GM19324 (cell line): ENCODE results near the gene TMBIM6.
"Not testable (repeated sequence)": the region's sequence is repeated elsewhere in the genome, so short reads cannot be mapped to it uniquely, and the experiment has no call there.

ENCODE experiments used
- ATAC-seq: cut with Tn5 transposase; IDR thresholded peaks from one replicate; pipeline ENCODE4 v1.9.1; 2021; ENCODE audit warnings: mild to moderate bottlenecking, moderate library complexity; ENCODE audit not compliant: unreplicated experiment, low FRiP score

TMBIM6 gene

DNA sequence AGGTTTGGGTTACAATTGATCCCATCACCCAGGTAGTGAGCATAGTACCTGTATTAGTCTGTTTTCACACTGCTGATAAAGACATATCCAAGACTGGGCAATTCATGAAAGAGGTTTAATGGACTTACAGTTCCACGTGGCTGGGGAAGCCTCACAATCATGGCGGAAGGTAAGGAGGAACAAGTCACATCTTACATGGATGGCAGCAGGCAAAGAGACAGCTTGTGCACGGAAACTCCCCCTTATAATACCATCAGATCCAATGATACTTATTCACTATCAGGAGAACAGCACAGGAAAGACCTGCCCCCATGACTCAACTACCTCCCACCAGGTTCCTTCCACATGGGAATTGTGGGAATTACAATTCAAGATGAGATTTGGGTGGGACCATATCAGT, 20.0 kb upstream of the TMBIM6 start:
- not testable (repeated sequence) for ATAC-seq

DNA sequence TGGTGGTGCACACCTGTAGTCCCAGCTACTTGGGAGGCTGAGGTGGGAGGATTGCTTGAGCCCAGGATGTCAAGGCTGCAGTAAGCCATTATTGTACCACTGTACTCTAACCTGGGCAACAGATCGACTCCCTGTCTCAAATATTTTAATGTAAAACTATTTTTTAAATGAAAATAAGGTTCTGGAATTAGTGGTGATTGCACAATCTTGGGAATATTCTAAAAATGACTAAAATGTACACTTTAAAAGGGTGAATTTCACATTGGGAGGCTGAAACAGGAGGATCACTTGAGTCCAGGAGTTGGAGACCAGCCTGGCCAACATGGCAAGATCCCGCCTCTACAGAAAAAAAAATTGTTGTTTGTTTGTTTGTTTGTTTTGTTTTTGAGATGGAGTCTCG, 12.9 kb upstream of the TMBIM6 start:
- no peak for ATAC-seq

DNA sequence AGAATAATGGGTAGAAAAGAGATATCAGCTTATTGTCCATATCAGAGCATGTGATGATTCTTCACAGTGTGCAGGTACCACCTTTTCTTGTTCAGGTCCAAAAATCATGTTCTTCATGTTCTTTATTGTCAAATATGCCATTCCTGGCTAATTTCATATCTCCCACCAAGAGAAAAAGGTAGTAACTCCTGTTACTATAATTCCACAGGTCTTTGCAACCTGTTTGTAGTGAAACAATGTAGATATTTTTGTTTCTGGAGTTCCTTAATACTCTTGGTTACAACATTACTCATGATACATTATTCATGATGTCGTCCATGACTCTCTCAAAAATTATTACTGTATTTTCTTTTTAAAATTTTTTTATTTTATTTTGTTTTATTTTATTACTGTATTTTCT, 11.3 kb upstream of the TMBIM6 start:
- ATAC-seq = no peak

DNA sequence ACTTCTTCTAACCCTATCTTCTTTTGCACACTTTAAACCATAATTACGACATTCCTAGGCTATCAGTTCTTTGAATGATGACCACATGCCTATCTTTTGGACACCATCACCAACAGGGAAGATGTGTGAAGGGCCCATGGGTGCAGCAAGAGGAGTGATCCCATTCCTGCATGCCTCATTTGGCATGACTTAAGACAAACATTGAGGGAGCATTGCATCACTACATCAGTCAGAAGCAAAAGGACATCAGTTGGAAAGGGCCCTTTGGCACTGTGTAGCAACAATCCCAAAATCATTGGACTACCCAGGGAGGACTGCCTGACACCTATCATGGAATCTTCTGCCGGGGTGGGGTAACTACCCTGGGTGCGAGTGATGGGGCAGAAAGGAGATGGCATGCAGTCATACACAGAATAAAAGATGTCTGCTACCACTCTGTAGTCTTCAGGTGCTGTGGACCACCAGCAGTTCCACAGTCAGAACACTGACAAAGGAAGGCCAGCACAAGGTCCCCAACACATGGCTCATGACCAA, 10.7 kb upstream of the TMBIM6 start:
- no peak for ATAC-seq

DNA sequence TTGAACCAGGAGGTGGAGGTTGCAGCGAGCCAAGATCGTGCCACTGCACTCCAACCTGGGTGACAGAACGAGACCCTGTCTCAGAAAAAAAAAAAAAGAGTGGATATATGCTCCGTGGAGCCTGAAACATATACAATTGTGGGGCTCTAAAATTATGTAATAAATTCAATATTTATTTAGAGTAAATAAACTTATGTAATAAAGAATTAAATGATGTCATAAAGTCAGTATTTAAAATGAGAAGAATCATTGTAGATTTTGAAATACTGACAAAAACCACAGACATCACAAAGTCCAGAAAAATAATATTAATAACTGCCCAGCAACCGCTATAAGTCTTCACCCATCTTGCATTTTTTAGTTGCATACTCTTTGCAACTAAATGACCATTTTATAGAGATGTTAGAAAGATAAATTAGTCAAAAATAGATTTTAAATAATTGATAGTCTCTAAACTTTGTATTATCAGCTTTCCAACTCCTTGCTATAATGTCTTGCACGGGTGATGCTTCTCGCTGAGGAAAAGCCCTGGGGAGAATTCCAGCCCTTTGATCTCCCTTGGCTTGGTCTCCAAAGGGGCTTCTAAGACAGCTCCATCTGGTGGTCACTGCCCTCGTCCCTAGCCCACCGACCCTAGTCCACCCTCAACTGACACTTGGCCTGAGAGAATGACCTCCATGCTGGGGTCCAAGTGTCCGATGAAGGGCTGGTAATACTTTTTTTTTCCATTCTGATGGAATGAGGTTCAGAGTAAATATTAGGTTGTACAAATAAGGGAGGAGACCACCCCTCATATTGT, 7.9 kb upstream of the TMBIM6 start:
- ATAC-seq = no peak

- not testable (repeated sequence) for ATAC-seq
These were observed 6.5 kb upstream of the TMBIM6 start for GRCh38 chr12:49734900-49735299.

GRCh38 chr12:49738721-49739120, 2.6 kb upstream of the TMBIM6 start:
- ATAC-seq = not testable (repeated sequence)

GRCh38 chr12:49740277-49740676, 1.1 kb upstream of the TMBIM6 start:
- not testable (repeated sequence) for ATAC-seq

DNA sequence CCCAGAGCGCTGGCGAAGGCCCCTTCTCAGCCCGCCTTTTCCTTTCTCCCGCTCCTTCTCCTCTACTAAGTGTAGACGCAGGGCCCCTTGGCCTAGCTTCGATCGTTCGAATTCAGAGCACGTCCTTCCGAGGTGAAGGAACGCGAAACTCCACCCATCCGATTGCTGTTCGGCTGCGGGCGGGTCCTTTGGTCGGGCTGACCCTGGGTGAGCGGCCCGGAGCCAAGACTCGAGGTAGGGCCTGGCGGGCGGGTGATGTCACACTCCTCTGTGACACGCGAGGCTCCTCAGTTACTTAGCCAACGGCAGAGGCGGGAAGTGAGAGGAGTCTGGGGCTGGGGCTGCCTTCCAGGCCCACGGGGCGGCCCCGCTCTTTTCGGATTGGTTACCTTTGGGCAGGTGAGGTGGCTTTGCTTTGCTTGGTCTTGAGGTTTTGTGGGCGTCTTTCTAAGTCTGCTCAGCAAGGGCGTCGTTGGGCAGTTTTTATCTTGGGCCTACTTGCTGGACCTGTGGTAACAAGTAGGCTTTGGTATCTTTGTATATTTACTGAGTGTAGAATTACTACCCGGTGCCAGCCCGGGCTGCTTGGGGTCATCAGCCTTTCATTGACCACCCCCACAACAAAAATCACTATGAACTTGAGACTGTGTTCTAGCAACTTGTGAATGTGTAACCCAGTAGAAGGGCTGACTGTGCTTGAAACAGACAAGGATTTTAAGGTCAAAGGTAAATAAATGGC, 694 bp downstream of the TMBIM6 start:
- ATAC-seq = peak; percentile 45

DNA sequence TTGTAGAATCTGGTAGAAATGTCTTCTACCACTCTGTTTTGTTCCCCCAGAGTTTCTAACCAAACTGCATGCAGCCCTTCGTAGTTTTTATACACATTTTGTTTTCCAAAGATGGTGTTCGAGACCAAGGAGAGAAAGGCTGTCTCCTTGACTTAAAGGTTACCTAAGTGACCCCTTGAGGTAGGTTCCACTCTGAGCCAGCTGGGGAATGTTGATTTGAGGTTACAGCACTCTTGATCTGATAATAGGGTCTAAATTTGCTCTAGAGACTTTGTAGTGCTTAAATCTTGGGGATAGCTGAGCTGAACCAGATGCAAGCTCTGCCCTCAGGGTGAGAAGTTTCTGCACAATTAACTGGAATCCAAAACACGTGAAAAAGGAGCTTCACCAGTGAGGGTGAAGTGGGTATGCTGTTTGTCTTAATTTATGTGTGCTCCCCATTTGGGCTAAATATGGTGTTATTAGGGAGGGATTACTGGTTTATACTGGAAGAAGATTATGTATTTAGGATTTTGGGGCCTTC, 3.1 kb downstream of the TMBIM6 start:
- ATAC-seq = no peak

DNA sequence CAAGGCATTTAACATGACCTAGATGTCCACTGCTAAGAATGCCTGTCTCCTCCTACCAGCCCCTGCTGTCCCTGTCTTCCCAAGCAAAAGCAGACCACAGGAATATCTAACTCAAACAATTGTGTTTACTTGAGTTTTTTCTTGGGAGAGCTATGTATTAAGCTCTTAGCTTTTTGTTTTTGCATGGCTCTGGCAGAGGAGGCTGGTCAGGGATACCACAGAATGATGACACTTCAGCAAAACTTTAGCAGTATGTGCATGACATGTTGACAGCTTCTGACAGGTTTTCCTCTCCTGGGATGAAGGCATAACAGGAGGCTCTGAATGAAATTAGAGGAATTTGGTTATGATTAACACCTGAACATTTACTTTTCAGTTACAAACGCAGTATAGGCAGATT, 6.9 kb downstream of the TMBIM6 start:
- no peak for ATAC-seq

GRCh38 chr12:49748800-49749199, 7.4 kb downstream of the TMBIM6 start:
- ATAC-seq = no peak

- no peak for ATAC-seq
These were observed 9.0 kb downstream of the TMBIM6 start for GRCh38 chr12:49750027-49750995.

DNA sequence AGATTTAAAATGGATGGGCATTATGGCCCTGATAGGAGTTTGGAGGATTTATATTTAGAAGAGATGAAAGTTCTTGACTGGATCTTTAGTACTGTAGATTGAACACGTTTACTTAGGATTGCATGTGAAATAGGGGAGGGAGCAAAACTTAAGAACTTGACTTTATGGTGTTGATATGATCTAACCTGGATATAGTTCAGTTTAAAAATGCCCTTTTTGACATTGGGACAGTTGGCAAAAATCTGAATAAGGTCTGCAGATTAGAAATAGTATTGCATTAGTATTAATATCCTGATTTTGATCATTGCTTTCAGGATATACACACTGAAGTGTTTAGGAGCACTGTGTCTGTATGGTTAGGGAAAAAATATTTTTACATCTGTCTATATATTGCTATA, 9.6 kb downstream of the TMBIM6 start:
- ATAC-seq = no peak

DNA sequence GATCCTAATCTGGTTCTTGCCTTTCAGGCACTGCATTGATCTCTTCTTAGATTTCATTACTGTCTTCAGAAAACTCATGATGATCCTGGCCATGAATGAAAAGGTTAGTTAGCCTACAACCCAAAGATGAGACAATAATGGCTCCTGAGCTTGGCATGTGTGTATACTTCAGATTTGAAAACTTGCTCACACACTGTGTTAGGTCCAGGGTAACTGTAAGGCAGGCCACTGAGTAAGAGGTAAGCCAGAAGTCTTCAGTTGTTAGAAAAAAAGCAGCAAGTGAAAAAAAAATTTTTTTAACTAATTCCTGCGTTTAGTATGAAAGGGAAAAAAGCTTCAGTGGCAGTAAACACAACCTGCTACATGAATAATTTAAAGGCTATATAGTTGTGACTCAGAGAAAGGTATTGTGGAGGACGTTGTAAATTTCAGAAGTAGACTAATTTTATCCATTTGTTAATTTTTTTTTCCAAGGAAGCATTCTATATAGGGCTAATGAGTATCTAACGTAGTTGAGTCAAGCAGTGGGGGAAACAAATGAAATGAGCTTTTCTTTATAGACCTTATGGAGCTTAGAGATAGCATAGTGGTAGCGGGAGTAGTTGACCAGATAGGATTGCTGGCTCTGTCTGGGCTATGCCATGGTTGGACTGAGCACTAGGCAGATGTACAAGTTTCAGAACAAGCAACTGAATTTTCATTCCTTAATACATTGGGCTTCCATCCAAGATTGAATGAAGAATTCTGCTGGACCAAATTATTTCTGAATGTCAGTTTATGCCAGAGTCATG, 20.5 kb downstream of the TMBIM6 start:
- no peak for ATAC-seq

DNA sequence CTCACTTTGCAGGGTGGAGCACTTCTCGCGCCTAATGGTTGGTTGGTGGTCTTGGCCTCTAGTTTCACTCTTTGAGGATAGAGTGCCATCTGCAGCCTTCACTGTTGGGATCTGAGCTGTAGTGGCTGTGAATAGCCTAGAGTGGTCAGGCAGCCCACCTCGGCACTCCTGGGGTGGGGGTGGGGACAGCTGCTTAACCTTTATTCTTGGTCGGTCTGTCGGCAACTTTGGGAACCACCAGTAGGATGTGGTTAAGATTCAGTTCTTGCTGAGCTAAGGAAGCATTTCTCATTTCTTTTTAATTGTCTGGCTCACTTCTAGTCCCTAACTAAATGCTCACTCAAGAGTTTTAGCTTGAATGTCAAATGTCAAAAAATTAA, 21.1 kb downstream of the TMBIM6 start:
- ATAC-seq = no peak

DNA sequence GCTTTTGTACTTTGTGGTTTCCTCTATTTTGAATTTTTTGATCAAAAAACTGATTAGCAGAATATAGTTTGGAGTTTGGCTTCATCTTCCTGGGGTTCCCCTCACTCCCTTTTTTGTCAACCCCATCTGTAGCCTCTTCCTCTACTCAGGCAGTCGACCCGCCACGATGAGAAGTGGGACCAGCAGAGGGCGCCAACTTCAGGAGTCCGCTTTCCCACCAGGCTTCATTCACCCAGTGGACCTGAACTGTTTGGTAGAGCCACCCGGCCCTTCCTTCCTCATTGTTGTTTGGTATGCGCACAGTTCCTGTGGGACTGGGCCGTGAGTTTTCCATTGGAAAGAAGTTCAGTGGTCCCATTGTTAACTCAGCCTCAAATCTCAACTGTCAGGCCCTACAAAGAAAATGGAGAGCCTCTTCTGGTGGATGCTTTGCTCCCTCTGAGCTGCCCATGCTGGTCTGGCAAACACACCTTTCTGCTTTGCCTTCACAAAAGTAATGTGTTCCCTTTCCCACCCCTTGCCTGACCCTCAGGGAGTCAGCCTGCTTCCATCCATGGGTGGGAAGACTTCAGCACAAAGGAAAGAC, 21.7 kb downstream of the TMBIM6 start:
- no peak for ATAC-seq

- ATAC-seq = no peak
These were observed 22.8 kb downstream of the TMBIM6 start for GRCh38 chr12:49764126-49764525.

GRCh38 chr12:49766115-49766455, 24.7 kb downstream of the TMBIM6 start:
- no peak for ATAC-seq
